ENCODE data around the gene KCNIP1.

KCNIP1 gene

GRCh38 chr5:170557314-170557713 is 53.5 kb downstream of the KCNIP1 start:
- no peak for DNase-seq
- intact Hi-C loops (cut with DNase I): no loop called here

- intact Hi-C loops (cut with DNase I): no loop called here
Measured at GRCh38 chr5:170559296-170559695, 55.5 kb downstream of the KCNIP1 start.

GRCh38 chr5:170560938-170561337 is 57.1 kb downstream of the KCNIP1 start:
- intact Hi-C loops (cut with DNase I): no loop called here
- peak in 1 of 10 donors; percentile 37 for DNase-seq

More at GRCh38 chr5:170559296-170559695, 55.5 kb downstream of the KCNIP1 start:
- DNase-seq: no peak

GRCh38 chr5:170562166-170562874 is 58.5 kb downstream of the KCNIP1 start:
- intact Hi-C loops (cut with DNase I): no loop called here
- no peak for DNase-seq

- intact Hi-C loops (cut with DNase I): no loop called here
- no peak for DNase-seq
Measured at GRCh38 chr5:170562875-170563228, 59.0 kb downstream of the KCNIP1 start.

GRCh38 chr5:170563824-170564567 is 60.2 kb downstream of the KCNIP1 start:
- intact Hi-C loops (cut with DNase I): no loop called here
- no peak for DNase-seq

GRCh38 chr5:170565072-170565471 is 61.3 kb downstream of the KCNIP1 start:
- intact Hi-C loops (cut with DNase I): no loop called here
- DNase-seq: peak in 8 of 10 donors; percentile 35 to 89 (median 54)

GRCh38 chr5:170569101-170569500 is 65.3 kb downstream of the KCNIP1 start:
- intact Hi-C loops (cut with DNase I): no loop called here
- DNase-seq: peak in 1 of 10 donors; percentile 62

- peak in 1 of 10 donors; percentile 58 for DNase-seq
- intact Hi-C loops (cut with DNase I): no loop called here
Measured at GRCh38 chr5:170570476-170570875, 66.7 kb downstream of the KCNIP1 start.

- no peak for DNase-seq
- intact Hi-C loops (cut with DNase I): no loop called here
Measured at GRCh38 chr5:170571281-170571731, 67.5 kb downstream of the KCNIP1 start.

- DNase-seq: peak in 1 of 10 donors; percentile 31
- intact Hi-C loops (cut with DNase I): no loop called here
Measured at GRCh38 chr5:170571875-170572852, 68.3 kb downstream of the KCNIP1 start.

GRCh38 chr5:170573114-170573513 is 69.3 kb downstream of the KCNIP1 start:
- DNase-seq: no peak
- intact Hi-C loops (cut with DNase I): no loop called here

GRCh38 chr5:170573660-170574059 is 69.8 kb downstream of the KCNIP1 start:
- DNase-seq: no peak
- intact Hi-C loops (cut with DNase I): no loop called here

- DNase-seq: no peak
- intact Hi-C loops (cut with DNase I): no loop called here
Measured at GRCh38 chr5:170576602-170577535, 73.0 kb downstream of the KCNIP1 start.

- intact Hi-C loops (cut with DNase I): no loop called here
- DNase-seq: no peak
Measured at GRCh38 chr5:170579601-170580000, 75.8 kb downstream of the KCNIP1 start.

- intact Hi-C loops (cut with DNase I): no loop called here
- DNase-seq: no peak
Measured at GRCh38 chr5:170581211-170581610, 77.4 kb downstream of the KCNIP1 start.

GRCh38 chr5:170582644-170583330 is 79.0 kb downstream of the KCNIP1 start:
- intact Hi-C loops (cut with DNase I): no loop called here
- no peak for DNase-seq

GRCh38 chr5:170584003-170584402 is 80.2 kb downstream of the KCNIP1 start:
- intact Hi-C loops (cut with DNase I): no loop called here
- DNase-seq: no peak

- DNase-seq: peak in 1 of 10 donors; percentile 31
- intact Hi-C loops (cut with DNase I): no loop called here
Measured at GRCh38 chr5:170584450-170585058, 80.7 kb downstream of the KCNIP1 start.
